GF-D8 (cell line): Measurements from ENCODE around the gene COX4I1.
"Not testable (repeated sequence)": the region's sequence is repeated elsewhere in the genome, so short reads cannot be mapped to it uniquely, and the experiment has no call there.

Experiments
- DNase-seq: peaks from one replicate; lab custom pipeline; 2025; lab: John Stamatoyannopoulos, UW

COX4I1 gene

DNA sequence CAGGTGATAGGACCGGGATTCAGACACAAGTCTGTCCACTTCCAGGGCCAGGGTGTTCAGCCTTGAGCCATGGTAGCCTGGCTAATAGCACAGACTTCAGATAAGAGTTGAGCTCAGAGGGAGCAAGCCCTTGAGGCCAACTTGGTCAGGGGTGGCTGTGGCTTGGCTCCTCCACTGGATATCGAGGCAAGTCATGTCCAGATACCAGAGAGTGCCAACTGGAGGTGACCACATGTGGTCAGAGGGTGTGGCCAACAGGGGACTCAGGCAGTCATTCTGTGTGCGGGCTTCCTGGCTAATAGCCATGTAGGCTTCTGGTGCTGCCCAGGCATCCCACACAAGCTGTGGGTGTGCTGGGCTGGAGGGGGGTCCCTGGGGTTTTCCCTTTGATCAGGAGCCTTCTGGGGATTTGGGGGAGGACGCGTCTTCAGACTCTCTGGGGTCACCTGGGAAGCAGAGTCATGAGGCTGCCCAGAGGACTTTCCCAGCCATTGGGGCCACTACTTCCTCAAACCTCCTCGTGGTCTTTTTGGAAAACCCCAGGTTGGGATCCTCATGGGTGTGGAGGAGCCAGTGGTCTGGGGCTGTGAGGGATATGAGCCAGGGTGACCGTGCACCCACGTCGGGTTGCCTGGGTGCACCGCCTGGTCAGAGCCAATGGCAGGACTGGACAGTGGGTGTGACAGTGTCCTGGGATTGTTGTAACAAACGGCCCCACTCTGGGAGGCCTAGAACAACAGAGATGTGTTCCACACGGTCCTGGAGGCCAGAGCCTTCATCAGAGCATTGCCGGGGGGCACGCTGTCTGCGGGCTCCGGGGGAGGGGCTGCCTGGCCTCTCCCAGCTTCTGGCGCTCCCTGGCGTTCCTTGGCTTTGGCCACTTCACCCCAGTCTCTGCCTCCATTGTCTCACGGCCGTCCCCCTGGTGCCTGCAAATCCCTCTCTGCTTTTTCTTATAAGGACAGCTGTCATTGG is 25.0 kb downstream of the COX4I1 start:
- no peak for DNase-seq

DNA sequence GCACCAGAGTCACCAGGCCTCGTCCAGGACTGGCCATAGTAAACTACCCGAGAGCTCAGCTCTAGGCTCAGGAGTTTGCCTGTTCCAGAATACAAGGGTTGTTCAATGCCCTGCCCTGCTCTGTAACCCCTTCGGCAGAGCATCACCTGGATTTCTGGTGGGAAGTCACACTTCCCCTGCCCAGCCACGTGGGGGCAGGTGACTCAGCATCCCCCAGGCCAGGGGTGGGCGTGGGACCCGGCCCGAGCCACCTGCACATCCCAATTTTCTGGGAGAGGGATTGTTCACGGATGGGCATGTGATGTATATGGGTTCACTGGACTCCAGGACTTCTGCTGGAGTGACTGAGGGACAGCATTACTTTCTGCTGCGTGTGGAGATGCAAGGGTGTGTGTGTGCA is 25.8 kb downstream of the COX4I1 start:
- DNase-seq: no peak

DNA sequence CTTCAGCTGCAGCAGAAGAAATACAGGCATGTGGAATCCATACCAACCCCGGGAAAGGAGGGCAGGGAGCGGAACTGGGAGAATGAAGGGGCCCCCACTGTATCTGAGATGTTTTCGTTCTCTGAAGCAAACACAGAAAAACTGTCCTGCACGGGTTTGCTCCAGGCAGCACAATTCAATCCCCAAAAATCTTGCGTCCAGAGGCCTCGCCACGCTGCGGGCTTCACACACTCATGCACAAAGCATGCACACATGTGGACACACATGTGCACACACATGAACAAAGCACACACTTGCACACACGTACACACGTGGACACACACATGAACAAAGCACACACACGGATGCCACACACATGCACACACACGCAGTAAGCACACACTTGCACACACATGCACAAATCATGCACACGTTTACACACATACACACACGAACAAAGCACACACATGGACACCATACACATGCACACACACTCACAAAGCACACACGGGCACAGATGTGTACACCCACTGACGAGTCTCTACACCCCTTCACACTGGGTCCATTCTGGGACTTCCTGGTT is 27.3 kb downstream of the COX4I1 start:
- no peak for DNase-seq

DNA sequence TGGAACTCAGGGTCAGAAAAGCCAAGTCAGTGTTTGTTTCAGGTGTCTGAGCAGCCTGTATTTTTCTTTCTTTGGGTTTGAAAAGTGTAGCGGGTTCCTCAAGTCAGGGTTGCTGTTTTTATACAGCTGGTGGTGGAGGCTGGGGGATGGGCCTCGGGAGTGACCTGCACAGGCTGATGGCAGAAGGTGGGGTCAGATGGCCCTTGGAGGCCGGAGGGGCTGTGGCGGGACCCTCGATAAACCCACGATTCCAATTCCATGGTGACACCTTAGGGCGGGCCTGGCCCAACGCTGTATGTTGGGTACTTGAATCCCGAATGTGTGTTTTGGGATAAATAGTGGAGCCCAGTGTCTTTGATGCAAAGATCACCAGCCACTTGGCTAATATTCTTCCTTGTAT is 28.7 kb downstream of the COX4I1 start:
- no peak for DNase-seq

DNA sequence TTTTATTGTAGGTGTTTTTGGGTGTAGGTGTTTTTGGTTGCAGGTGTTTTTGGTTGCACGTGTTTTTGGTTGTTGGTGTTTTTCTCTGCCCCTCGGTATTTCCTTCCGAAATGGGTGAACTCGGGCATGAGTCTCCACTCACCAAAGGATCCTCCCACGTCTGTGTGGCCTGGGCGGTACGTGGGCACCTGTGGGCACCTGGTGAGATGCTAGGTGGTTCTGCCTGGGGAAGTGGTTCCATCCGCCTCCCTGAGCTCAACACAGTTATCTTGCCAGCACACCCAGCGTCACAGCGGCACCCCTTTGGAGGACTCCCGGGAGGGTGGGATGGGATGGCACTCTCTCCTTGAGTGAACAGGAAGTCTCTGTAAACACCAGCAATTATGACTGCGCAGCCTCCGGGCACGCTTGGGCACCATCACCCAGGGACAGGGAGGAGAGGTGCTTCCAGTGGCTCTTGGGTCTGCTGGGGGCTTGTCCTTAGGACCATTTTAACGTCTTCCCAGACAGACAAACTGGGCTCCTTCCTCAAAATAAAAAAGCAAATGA is 29.8 kb downstream of the COX4I1 start:
- DNase-seq: no peak

DNA sequence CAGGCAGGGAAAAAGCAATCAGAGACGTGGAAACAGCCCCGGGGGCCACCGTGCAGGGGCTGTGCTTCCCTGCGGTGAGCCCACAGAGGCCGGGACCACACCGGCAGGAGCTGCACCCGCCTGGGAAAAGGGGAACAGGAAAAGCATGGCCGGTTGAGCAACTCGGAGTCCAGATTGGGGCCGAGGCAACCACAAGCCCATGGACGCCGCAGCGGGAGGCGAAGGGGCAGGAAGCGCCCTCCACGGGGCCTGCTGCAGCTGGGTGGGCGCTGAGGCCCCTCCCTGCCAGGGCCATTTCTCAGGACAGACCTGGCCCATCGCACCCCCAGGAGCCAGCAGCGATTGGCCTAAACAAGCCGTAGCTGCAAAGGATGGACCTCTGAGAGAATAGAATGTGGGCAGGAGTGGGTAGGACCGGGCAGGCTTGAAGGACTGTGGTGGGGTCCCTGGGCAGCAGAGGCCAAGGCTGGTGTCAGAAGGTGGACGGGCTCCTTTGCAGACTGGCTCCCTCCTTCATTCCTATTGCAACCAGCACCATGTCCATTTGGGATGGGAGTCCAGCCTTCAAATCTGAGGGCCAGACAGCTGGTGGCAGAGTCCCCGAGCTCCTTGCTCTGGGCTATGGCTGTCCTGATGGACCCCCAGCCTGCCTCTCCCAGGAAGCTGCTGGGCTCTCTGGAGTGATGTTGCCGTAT is 30.4 kb downstream of the COX4I1 start:
- DNase-seq: peak; percentile 61

DNA sequence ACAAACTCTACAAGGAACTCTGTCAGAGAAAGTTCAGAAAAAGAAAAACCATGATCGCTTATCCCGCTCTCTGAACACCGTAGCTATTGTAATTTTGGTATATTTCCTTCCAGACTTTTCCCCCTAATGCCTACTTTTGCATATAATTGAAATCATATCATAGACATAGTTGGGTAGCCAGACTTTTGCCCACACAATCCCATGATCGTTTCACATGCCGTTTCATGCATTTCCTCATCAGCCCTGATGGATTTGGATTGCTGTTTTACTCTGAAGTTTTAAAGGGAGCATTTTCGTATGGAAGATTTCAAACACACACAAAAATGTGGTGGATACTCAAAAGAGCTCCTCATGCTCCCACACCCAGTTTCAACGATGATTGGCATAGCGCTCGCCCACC is 31.3 kb downstream of the COX4I1 start:
- DNase-seq: no peak

DNA sequence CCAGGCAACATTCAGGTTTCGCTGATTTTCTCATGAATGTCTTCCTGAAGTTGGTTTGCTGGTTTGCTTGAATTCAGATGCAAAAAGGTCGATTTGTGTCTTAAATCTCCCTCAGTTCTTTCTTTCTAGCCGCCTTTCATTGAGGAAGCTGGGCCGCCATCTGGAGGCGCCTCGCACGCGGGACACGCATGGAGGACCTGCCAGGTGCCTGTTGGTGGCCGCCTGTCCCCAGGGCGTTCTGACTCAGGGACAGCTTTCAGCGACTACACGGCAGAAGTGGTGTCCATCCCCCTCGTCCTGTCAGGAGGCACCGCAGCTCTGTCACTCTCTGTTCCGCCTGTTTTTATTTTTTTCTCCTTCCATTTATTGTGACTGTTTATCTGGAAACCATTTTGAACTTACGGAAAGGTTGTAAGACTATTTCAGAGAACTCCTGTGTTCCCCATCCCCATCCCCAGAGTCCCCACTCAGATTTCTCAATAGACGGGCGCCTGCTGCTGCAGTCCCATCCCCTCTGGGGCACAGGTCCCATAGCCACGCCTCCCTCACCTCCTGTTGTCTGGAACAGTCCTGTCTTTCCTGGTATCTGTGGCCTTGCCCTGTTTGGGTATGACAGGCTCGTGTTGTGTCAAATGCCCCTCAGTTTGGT is 33.2 kb downstream of the COX4I1 start:
- DNase-seq: no peak

DNA sequence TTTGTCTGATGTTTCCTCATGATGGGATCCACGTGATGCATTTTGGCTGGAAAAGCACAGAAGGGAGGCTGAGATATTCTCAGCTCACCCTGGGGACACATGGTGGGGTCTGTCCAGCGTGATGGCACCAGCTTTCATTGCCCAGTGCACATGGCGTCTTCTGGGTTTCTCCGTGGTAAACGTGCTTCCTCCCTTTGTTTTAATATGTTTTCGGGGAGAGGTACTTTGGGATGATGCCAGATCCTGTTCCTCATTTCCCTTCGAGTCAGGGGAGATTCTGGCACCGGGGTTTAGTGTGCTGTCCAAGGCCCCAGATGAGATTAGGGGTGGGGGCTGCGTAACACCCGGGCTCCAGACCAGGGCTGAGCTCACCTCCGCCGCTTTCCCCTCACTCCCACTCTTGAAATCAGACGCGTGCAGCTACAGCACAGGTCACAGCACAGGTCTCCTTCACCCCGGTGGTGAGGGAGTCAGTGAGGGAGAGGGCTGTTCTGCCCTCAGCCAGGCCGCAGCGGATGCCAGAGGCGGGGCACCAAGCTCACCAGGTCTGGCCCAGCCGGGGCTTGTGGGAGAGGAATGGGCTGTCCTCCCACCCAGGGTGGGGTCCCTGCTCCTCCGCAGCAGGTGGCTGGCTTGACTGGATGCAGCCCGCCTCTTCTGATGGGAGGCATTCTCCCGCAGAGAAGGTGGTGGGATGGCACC is 33.9 kb downstream of the COX4I1 start:
- no peak for DNase-seq

DNA sequence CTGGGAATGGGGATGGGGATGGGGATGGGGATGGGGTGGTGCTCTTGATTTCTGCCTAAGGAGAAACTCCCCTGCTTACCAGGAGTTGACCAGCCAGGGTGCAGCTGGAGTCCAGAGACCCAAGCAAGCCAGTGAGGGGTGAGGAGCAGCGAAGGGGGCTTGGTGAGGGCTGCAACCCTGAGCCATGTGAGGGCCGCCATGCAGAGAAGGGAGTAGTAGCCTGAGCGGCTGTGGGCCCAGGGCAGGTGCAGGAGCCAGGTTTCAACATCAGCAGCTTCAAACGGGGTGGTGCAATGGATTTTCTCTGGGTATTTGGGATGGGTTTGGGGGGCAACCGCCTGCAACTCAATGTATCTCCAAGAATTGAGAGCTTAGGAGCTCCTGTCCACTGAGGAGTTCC is 35.2 kb downstream of the COX4I1 start:
- no peak for DNase-seq

DNA sequence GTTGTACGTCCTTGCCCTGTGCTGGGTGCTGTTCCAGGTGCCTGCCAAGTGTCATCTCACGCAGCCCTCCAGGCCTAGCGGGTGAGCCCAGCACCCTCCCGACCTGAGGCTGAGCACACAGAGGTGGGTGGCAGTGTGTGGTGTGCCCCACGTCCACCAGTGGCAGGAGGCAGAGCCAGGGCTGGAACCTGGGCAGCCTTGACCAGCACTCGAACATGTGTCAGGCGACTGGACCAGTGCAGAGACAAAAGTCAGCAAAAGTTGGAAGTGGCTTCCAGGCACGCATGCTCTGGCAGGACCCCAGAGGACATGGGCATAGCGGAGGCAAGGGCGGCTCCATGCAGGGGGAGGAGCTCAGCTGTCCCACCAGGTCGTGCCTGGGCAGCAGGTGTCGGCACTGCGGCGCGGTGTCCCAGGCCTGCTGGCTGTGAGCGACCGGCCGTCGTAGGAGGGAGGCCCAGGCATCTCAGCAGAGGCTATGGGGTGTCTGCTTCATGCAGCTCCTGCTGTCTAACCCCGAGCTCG is 35.8 kb downstream of the COX4I1 start:
- DNase-seq: no peak

DNA sequence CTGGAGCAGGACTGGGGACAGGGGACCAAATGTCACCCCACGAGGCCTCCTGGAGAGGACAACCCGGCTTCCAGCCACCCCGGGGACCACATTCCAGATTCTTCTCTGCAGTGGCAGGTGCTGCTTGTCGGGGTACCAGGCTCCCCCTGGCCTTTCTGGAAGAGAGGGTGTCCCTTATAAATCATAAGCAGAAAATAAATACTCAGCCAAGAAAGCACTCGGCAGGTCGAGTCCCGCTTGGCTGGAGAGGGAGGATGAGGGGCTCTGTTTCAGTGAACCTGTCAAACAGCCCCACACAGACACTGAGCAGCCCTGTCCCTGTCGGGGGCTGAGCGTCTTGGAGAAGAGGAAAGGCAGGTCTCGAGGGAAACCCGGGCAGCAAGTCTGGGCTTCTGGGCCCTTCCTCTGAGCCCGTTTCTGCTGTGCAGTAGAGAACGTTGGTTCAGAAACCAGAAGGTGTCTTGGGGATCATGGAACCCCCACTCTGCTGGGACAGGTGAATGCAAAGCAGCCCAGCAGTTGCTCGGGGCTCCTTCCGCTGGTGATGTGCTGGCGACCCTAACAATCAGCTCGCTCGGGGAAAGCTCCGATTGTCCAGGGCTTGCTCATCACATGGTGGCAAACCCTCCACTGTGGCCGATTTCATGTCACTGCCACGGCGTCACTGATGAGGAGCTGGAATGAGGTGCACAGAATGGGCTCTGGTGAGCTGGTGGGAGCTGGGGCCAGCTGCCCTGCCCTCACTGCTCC is 36.6 kb downstream of the COX4I1 start:
- no peak for DNase-seq

DNA sequence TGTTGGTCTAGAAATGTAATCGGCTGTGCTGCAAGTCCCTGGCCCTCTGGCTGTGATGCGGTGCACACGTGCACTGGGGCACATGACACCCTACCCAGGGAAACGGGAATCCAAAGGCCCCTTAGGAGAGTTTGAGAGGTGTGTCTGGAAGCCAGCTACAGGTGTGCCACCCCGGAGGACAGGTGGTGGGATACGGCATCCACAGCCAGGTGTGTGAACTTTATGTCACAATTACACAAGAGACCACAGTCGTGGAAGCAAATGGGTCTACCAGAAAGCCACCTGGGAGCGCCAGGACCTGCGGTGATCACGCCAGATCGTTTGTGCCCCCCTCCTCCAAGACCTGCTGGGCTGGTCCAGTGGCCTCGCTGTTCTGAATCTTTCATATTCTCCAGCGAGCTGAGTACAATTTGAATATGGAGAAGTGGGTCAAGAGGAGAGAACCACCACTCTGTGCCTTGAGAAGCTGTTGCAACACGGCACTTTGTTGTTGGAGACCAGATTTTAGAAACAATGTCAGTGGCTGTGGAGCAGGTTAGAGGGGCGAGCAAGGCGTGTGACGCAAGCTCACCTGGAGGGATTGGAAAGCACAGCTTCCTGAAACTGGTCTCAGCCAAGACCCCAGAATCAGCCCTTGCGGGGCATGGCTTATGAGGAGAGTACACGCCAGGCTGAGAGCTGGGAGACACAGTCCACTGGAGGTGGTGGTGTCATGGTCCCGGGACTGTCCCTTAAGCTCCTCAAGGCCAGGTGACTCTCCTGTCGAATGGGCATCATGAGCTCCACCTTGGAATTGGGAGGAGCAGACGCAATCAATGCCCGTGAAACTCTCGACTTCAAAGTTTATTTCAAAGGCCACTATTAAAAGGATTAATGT is 37.4 kb downstream of the COX4I1 start:
- no peak for DNase-seq

DNA sequence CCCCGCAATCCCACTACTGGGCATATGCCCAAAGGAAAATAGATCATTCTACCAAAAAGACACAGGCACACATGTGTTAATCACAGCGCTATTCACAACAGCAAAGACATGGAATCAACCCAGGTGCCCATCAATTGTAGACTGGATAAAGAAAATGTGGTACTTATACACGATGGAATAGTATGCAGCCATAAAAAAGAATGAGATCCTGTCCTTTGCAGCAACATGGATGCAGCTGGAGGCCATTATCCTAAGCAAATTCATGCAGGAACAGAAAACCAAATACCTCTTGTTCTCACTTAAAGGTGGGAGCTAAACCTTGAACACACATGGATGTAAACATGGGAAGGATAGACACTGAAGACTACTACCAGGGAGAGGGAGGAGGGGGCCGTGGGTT is 38.2 kb downstream of the COX4I1 start:
- DNase-seq: not testable (repeated sequence)

DNA sequence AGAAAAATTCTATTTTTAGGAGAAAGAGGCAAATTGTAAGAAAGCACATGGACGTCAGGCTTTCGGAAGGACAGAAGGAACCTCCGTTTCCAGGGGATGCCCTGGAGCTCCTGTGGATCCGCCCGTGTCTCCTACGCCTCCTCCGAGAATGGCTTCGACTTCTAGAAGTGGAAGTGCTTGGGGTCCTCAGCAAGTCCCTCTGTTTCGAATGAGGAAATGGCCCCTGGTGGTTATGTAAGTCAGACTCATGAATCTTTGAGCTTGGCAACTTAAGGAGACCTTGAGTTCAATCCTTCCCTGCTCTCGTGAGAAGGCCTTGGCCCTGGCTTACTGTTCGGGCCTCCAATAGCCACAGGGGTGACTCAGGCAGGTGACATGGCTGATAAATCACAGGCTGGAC is 38.9 kb downstream of the COX4I1 start:
- no peak for DNase-seq

DNA sequence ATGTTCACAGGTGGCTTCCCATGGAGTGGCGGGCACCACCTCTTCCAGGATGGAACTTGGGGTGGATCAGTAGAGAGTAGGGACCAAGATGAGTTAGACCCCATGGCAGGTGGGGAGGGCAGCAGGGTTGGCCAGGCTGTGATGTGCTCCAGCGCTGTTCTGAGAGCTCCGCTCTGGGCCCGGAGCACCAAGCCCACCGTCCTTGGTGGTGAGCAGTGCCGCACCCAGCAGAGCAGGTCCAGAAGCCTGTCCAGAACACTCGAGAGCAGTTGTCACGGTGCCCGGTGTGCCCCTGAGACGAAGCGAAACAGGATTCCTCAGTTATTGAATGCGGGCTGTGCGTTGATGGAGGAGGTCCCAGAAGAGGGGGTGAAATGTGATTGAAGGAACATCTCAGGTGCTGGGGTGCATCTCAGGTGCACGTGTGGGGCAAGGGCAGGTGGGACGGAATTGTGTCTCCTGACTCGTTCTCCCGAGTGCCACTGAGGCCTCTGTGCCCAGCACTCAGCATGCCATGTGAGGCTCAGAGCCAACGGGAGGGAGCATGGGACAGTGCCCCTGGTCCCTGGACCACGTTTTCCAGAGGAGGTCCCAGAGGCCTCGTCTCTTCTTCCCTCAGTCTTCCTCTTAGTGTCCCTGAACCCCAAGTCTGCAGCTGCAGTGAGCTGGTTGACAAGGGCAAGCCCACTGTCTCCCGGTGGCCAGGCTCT is 39.5 kb downstream of the COX4I1 start:
- no peak for DNase-seq

DNA sequence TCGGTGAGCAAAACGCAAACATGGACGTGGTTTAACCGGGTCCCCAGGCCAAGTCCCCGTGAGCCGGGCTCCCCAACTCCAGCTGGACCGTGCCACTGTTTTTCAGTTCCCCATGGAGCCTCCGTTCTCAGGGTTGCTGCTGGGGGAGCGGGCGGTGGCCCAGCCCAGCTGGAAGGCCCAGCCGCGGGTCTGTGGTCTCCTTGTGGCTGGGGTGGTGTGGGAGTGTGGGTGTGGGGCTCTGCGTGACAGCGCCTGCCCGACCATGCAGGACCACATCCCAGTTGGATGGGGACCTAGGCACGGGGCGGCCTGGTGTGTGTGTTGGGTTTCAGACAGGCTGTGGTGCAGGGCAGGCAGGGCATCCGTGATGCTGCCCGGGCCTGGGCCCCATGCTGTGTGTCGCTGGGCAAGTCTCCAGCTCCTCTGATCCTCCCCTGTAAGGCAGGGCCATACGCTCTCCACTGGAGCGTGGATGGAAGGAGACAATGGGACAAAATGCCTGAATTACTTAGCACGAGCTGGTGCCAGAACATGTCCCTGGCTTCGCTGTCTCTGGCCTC is 40.3 kb downstream of the COX4I1 start:
- DNase-seq: no peak

DNA sequence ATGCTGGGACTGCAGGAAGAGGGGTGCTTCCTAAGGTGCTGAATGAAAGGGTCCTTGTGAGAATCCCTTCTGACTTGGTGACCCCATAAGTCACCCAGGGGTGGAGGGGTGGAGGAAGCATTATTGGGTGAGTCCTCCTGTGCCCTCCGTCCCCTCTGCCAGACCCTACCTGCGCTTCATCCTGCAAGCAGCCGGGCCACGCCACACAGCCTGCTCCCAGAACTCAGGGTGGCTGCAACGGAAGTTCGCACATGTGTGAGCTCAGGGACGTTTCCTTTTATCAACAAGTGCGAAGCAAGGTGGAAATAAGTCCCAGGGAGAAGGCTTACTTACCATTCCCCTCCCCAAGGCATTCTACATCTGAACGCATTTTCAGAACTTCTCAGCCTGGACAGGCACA is 40.9 kb downstream of the COX4I1 start:
- no peak for DNase-seq

DNA sequence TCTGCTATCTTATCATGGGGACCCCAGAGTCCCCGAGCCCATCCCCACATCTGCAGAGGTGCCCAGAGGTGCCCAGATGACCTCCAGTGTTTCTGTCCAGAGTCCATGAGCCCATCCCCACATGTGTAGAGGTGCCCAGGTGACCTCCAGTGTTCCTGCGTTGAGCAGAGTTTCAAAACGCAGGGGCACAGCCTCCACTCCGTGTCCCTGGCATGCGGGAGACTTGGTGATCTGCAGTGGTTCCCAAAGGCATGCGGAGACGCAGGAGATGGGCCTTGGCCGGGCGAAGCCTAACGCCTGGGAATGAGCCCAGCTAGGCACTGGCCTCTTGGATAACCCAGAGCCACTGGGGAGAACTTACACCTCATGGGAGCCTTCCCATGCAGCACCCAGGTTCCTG is 41.3 kb downstream of the COX4I1 start:
- no peak for DNase-seq
